GM19438 (cell line): Measurements from ENCODE around the gene OPN5.

Experiments
- ATAC-seq: cut with Tn5 transposase; IDR thresholded peaks from one replicate; pipeline ENCODE4 v1.9.1; 2021; ENCODE audit warnings: low read depth; ENCODE audit not compliant: unreplicated experiment

OPN5 gene

GRCh38 chr6:47852727-47853126 lies 70.9 kb downstream of the OPN5 start:
- ATAC-seq: no peak

DNA sequence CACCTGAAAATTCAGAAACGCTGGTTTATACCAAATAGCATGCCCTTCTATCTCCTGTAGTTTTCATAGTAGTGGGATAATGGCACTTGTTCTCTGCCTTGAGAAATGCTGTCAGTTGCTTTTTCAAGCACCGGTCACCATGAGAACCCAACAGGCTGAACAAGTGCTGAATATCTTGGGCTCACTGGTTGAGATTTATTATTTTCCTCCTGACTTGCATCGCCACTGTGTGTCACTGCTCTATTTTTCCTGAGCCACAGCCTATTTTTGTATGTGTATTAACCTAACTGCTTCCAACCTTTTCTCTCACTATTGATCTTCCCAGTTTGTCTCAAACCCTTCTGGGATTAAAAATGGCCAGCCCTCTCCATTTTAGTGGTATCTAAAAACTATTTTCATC lies 71.9 kb downstream of the OPN5 start:
- no peak for ATAC-seq

DNA sequence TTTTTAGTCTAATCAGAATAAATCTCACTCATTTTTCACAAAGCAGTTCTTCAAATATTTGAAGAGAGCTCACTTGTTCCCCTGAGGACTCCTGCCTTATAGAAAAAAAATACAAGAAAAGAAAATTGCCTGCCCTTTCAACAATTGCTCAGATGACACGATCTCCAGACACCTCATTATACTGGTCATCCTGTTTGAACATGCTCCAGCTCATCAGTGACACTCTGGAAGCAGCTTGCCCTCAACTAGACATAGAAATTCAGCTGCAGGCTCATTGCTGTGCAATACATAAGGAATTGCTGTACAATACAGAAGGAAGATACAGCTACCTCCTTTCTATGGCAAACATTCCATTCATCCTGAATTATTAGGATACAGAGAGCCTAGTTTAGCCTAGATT lies 73.1 kb downstream of the OPN5 start:
- no peak for ATAC-seq

GRCh38 chr6:47859175-47859574 lies 77.3 kb downstream of the OPN5 start:
- ATAC-seq: no peak

GRCh38 chr6:47862731-47863130 lies 80.9 kb downstream of the OPN5 start:
- no peak for ATAC-seq

- no peak for ATAC-seq
Measured at GRCh38 chr6:47865206-47865605, 83.4 kb downstream of the OPN5 start.

DNA sequence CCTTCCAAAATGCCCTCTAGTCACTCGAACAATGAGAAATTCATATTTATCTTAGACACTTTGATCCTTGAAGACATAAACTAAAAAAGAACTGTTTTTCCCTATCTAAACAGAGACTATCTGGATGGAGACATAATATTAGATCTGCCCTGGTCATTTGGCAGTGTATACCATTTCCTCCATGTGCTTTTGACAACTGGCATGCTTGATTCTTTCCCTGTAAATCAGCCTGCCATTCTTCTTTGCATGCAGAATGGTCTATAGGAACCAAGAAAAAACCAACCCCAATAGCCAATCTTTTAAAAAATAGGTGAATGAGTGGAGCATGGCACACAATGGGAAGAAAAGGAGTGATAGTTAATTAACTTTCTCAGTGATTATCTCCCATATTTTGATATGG lies 93.8 kb downstream of the OPN5 start:
- ATAC-seq: no peak
